ENCODE results near the gene HEMK1. TPM values are rescaled to one million over a fixed set of nuclear protein-coding genes. Genes with fewer than 3 reads are reported as not detected.

The HEMK1 gene
- total RNA-seq, 1 experiment from 2014 or later, result 20.9 TPM

DNA sequence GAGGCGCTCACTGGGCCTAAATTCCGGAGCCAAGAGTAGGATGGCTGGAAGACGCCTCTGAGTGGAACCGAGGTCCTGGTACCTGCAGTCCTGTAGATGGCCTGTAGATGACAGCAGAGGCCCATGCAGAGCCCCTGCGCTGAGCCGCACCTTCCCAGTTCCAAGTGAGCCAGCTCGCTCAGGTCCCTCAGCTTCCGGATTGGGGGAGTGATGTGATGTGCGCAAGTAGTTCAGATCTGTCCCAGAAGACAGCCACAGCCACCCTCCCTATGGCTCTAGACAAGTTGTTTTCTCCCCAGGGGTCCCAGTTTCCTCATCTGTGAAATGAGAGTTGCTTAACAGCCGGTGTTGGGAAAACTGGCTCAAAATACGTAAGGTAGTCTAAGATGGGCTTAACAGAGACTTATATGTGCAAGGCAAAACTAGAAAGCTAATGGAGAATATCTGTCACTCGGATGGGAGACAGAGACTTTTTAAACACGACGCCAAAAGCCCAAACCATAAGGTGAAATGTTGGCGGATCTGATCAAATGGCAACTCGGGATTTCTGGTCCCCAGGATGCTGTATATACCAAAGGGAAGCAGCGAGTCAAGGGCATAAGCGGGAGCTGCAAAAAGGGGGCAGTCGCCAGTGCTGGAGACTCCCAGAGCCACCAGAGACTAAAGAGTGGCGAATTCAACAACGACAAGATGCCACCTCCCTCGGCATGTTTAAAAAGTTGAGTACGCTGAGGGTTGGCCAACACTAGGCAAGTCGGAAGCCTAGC lies 46.9 kb downstream of the HEMK1 start (continued):
- TF ChIP-seq, protein P1, sequence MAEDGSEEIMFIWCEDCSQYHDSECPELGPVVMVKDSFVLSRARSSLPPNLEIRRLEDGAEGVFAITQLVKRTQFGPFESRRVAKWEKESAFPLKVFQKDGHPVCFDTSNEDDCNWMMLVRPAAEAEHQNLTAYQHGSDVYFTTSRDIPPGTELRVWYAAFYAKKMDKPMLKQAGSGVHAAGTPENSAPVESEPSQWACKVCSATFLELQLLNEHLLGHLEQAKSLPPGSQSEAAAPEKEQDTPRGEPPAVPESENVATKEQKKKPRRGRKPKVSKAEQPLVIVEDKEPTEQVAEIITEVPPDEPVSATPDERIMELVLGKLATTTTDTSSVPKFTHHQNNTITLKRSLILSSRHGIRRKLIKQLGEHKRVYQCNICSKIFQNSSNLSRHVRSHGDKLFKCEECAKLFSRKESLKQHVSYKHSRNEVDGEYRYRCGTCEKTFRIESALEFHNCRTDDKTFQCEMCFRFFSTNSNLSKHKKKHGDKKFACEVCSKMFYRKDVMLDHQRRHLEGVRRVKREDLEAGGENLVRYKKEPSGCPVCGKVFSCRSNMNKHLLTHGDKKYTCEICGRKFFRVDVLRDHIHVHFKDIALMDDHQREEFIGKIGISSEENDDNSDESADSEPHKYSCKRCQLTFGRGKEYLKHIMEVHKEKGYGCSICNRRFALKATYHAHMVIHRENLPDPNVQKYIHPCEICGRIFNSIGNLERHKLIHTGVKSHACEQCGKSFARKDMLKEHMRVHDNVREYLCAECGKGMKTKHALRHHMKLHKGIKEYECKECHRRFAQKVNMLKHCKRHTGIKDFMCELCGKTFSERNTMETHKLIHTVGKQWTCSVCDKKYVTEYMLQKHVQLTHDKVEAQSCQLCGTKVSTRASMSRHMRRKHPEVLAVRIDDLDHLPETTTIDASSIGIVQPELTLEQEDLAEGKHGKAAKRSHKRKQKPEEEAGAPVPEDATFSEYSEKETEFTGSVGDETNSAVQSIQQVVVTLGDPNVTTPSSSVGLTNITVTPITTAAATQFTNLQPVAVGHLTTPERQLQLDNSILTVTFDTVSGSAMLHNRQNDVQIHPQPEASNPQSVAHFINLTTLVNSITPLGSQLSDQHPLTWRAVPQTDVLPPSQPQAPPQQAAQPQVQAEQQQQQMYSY (CRISPR knock-in tag; IDR thresholded peaks at IDR 0.05), result 0 out of 2 replicates have a peak, but pooled peaks have one; percentile 31
- TF ChIP-seq, protein P2, sequence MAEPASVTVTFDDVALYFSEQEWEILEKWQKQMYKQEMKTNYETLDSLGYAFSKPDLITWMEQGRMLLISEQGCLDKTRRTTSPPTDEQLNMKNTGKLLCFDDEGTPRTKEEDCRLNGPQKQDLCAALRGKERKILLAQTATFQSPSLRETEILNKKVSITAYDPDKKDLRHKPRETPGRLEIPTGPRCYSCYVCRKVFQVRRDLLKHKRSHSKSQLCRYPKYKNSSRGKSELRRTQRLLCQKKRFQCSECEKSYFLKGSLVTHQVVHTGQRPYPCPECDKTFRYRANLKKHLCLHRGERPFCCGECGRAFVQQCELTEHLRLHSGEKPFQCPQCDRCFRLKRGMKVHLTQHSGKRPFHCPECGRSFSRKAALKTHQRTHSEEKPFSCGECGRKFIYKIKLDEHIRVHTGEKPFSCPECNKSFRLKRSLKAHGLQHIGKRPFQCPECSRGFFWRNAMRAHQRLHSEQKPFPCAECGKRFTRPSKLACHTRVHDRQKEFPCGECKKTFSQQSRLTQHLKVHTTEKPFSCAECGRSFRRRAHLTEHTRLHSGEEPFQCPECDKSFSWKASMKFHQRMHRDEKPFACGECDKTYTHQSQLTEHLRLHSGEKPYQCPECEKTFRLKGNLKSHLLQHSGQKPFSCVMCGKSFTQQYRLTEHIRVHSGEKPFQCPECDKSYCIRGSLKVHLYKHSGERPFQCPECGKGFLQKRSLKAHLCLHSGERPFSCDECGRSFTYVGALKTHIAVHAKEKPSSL (CRISPR knock-in tag; conservative IDR thresholded peaks at IDR 0.05), result no peak

DNA sequence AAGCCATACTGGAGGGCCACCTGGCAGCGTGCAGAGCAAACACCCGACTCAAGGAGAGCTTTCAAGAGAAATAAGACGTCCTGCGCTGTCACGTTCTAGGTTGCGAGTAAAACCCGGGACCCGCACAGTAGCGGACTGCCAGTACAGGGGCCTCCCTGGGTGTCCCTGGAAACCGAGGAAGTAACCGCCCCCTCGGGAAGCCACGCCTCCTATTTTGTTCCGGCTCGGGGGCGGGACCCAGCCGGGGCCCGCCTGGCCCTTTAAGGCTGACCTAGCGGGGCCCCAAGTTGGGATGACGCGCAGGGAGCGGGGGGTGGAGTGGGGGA lies 47.4 kb downstream of the HEMK1 start:
- ChIA-PET CTCF (interaction anchor here (0.6 to 10.1 kb wide), 39 partner anchors 10 to 883 kb away, joined by 3 to 202 read pairs (median 7); partner anchors contain the start of genes C3orf18, DCAF1, DOCK3 and HEMK1), POLR2A (interaction anchor here (0.9 to 1.2 kb wide), 3 partner anchors 32 to 773 kb away, joined by 3 to 8 read pairs (median 5); no protein-coding TSS in a partner anchor)
- H3K27me3 Mint-ChIP-seq (ENCODE audit: low read depth), result peaks cover 31% of the 10 kb centered on the region
- ATAC-seq (peak; percentile 67), DNase-seq (ENCODE audit: low spot score) (peak; percentile 97)
- peaks cover 28% of the 10 kb centered on the region for H3K4me1 Mint-ChIP-seq
- no peak overlapping the region for H3K27ac Mint-ChIP-seq
- no peaks in the 10 kb centered on the region for H3K9me3 Mint-ChIP-seq
- TF ChIP-seq, protein P1 (CRISPR knock-in tag; IDR thresholded peaks at IDR 0.05), result peak; percentile 95
- 0 out of 2 replicates have a peak, but pooled peaks have one; percentile 15 for TF ChIP-seq EMX1 (CRISPR knock-in tag; IDR thresholded peaks at IDR 0.05)
- TF ChIP-seq, protein P3, sequence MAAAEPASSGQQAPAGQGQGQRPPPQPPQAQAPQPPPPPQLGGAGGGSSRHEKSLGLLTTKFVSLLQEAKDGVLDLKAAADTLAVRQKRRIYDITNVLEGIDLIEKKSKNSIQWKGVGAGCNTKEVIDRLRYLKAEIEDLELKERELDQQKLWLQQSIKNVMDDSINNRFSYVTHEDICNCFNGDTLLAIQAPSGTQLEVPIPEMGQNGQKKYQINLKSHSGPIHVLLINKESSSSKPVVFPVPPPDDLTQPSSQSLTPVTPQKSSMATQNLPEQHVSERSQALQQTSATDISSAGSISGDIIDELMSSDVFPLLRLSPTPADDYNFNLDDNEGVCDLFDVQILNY (CRISPR knock-in tag; IDR thresholded peaks at IDR 0.05), result peak; percentile 14; the same call in 1 of the 2 replicates
- TF ChIP-seq, protein P4, sequence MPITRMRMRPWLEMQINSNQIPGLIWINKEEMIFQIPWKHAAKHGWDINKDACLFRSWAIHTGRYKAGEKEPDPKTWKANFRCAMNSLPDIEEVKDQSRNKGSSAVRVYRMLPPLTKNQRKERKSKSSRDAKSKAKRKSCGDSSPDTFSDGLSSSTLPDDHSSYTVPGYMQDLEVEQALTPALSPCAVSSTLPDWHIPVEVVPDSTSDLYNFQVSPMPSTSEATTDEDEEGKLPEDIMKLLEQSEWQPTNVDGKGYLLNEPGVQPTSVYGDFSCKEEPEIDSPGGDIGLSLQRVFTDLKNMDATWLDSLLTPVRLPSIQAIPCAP (CRISPR knock-in tag; IDR thresholded peaks at IDR 0.05), result no peak
- H3K4me3 Mint-ChIP-seq, result peak overlapping the region; percentile 70
- no peaks in the 10 kb centered on the region for H3K36me3 Mint-ChIP-seq

DNA sequence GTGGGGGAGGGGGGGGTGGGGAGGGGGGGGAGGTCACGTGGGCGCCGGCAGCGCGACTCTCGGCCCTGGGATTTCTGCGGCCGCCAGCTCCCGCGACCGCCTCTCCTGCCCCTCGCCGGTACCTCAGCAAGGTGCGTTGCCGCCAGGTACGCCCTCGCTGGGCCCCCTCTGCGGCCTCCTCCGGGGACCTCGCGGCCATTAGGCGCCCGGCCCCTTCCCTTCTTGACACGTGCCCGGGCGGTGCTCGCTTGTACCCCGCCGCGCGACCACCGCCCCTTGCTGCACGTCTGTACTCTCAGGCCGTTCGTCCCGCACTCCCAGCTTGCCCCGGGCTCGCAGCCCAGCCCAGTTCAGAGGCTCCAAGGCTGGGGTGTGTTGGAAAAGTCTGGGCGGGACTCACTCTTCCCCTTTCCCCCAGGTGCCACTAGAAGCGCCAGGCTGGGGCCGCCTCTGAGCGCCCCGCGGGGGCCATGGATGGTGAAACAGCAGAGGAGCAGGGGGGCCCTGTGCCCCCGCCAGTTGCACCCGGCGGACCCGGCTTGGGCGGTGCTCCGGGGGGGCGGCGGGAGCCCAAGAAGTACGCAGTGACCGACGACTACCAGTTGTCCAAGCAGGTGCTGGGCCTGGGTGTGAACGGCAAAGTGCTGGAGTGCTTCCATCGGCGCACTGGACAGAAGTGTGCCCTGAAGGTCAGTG lies 47.9 kb downstream of the HEMK1 start, which contains the start of gene MAPKAPK3:
MAPKAPK3 (plus strand) TSS at position 56 of the 696 bp plus-strand sequence; CDS start at position 471, 415 bp downstream.
- Mint-ChIP-seq H3K4me1 (peaks cover 25% of the 10 kb centered on the region), H3K36me3 (no peaks in the 10 kb centered on the region), H3K4me3 (peak within 1 kb of the TSS; percentile 82), H3K9me3 (no peaks in the 10 kb centered on the region), H3K27me3 (ENCODE audit: low read depth) (peaks cover 27% of the 10 kb centered on the region), H3K27ac (peak within 1 kb of the TSS; percentile 34; the same call in 1 of the 2 replicates)
- ChIA-PET POLR2A (interaction anchor here (0.9 to 1.1 kb wide), 2 partner anchors 31 to 772 kb away, joined by 3 to 5 read pairs; no protein-coding TSS in a partner anchor), CTCF (interaction anchor here (0.6 to 10.1 kb wide), 37 partner anchors 10 to 882 kb away, joined by 3 to 202 read pairs (median 7); partner anchors contain the start of genes C3orf18, DCAF1, DOCK3 and HEMK1)
- DNase-seq (ENCODE audit: low spot score), result no peak
- ATAC-seq, result peak; percentile 23
- TF ChIP-seq SOX15 (CRISPR knock-in tag; IDR thresholded peaks at IDR 0.05) (no peak), TEAD1 (CRISPR knock-in tag; IDR thresholded peaks at IDR 0.05) (0 out of 2 replicates have a peak, but pooled peaks have one; percentile 41), ZNF219 (CRISPR knock-in tag; IDR thresholded peaks at IDR 0.05; ENCODE audit: borderline replicate concordance) (no peak)
- TF ChIP-seq, protein P3 (CRISPR knock-in tag; IDR thresholded peaks at IDR 0.05), result 0 out of 2 replicates have a peak, but pooled peaks have one; percentile 25
- TF ChIP-seq, protein P5, sequence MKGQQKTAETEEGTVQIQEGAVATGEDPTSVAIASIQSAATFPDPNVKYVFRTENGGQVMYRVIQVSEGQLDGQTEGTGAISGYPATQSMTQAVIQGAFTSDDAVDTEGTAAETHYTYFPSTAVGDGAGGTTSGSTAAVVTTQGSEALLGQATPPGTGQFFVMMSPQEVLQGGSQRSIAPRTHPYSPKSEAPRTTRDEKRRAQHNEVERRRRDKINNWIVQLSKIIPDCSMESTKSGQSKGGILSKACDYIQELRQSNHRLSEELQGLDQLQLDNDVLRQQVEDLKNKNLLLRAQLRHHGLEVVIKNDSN (CRISPR knock-in tag; IDR thresholded peaks at IDR 0.05), result peak; percentile 70; the same call in 1 of the 2 replicates
- TF ChIP-seq, protein P6, sequence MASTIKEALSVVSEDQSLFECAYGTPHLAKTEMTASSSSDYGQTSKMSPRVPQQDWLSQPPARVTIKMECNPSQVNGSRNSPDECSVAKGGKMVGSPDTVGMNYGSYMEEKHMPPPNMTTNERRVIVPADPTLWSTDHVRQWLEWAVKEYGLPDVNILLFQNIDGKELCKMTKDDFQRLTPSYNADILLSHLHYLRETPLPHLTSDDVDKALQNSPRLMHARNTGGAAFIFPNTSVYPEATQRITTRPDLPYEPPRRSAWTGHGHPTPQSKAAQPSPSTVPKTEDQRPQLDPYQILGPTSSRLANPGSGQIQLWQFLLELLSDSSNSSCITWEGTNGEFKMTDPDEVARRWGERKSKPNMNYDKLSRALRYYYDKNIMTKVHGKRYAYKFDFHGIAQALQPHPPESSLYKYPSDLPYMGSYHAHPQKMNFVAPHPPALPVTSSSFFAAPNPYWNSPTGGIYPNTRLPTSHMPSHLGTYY (CRISPR knock-in tag; IDR thresholded peaks at IDR 0.05), result no peak
- TF ChIP-seq, protein P7, sequence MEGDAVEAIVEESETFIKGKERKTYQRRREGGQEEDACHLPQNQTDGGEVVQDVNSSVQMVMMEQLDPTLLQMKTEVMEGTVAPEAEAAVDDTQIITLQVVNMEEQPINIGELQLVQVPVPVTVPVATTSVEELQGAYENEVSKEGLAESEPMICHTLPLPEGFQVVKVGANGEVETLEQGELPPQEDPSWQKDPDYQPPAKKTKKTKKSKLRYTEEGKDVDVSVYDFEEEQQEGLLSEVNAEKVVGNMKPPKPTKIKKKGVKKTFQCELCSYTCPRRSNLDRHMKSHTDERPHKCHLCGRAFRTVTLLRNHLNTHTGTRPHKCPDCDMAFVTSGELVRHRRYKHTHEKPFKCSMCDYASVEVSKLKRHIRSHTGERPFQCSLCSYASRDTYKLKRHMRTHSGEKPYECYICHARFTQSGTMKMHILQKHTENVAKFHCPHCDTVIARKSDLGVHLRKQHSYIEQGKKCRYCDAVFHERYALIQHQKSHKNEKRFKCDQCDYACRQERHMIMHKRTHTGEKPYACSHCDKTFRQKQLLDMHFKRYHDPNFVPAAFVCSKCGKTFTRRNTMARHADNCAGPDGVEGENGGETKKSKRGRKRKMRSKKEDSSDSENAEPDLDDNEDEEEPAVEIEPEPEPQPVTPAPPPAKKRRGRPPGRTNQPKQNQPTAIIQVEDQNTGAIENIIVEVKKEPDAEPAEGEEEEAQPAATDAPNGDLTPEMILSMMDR (IDR thresholded peaks at IDR 0.05), result no peak
